NOMO-1 treated with DMSO at 0.1 percent for 48 hours (cell line): Measurements from ENCODE around the gene LOXL1.

ENCODE experiments used
- DNase-seq: peaks from one replicate; lab custom pipeline; 2025; ENCODE audit not compliant: unreplicated experiment; lab: John Stamatoyannopoulos, UW

LOXL1 gene

DNA sequence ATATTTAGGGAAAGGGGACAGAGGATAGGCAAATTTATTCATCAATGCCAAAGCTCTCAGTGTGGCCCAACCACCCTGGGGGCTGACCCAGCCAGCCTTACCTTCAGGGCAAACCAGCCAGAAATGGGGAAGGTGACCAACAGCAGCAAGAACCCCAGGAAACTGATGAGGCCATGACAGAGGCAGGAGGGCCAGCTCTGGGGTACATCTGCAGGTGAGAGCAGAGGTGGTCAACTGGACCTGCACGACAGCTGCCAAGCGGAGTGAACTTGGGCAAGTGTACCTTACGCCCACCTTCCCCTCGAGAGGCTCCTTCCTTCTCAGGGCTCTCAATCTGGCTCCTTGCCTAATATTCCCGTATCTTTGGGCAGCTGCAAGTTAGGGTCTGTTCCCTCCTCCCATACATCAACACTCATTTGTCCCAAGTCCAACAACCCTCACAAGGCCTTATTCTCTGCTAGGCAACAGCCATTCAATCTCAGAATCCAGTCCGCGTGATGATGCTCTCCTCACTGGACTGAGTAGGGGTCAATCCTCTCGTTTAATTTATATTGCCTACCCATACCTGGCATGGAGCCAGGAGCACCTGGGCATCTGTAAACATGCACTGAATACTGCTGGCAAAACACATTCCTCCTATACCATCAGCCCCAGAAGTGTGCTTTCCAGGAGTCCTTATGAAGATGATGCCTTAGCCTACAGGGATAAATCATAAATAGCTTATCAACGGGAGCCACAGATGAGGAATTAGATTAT is 64.2 kb downstream of the LOXL1 start:
- DNase-seq = no peak

DNA sequence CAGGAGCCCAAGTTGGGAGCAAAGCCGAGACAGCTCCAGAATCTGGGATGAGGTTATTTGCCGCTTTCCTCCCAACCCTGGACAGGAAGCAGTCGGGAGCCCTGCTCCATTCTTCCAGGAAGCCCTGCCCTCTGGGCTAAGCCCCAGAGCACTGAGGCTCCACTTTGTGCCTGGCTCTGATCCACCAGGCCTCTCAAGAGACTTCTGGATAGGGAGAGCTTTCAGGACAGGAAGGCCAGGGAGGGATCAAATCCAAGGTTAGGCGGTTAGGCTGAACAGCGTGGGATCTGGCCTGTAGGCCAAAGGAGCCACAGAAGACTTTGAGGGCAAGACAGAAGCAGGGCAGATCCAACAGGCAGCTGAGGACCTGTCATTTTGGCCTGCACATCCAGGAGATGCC is 65.0 kb downstream of the LOXL1 start:
- no peak for DNase-seq

DNA sequence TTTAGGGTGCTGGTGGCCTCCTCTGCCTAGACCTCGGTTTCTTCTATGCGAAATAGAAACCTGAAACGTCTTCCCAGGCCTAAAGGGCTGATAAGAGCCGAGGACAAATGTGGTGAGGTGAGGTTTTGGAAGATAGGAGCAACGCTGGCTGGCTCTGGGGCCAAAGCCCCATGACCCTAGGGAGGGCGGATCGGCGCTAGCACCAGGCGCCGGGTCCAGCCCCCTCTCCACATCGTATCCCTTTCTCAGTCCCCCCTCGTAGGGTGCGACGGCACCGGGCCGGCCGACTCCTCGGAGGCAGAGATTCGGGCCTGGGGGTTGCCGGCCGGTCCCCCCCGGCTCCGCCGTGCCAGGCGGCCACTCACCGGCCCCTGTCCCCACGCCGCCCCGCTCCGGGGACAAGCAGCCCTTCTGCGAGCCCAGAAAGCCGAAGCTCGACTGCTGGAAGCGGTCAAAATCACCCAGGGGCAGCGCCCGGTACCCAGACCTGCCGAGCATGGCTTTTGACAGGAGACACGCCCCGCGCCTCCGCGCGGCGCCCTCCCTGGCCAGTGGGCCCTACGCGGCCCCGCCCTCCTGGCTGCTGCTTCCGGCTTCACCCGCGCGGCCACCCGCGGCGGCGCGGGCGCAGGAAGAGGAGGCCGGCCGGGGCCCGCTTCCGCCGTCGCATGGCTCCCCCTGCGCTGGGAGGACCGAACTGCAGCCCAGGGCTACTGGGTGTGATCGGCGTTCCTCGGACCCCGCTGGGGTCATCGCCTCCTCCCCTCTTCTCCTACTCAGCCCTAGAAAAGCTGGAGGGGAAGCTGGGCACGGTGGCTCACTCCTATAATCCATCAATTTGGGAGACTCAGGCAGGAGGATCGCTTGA is 65.7 kb downstream of the LOXL1 start, which contains the start of gene STOML1:
STOML1 (minus strand) TSS at position 570 of the 868 bp plus-strand sequence; CDS start at position 498, 72 bp downstream.
- DNase-seq = peak; percentile 87

DNA sequence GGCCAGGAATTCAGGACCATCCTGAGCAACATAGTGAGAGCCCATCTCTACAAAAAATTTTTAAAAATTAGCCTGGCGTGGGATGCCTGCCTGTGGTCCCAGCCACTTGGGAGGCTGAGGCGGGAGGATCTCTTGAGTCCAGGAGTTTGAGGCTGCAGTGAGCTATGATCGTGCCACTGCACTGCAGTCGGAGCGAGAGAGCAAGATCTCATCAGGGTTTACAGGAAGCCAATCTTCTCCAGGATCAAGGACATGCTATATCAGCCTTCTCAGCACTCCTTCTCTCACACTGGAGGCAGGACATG is 66.3 kb downstream of the LOXL1 start:
- DNase-seq = no peak

DNA sequence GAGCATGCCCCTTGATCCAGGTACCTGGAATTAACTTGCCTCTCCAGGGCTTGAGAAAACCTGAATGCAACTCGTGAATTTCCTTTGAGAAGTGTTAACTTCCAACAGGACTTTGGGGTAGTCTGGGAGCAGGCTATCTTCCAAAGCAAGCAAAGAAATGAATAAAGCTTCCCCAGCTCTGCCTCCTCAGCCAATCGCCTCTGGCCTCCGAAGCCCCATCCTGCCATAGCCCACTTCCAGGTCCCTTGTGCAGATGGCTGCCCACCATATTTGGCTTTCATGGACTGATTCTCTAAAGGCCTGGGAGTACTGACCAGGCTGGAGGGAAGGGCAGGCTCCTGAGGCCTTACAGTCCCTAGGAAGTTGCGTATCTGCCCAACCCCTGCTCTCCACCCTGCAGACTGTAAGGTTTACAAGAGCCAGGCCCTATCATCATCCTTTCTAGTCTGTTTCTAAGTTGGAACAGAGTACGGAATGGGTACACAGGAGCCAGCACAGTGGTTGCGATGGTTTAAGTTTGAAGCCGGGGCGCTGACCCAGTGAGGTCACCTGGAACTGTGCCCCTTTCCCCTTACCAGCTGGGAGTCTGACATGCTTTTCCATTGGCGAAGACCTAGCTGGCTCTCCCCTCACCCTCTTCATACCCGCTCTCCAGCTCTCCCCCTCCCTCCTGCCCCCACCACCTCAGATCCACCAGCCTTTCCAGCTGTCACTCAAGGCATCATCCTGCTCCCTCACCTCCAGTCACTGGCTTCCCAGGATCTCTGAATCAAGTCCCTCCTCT is 67.1 kb downstream of the LOXL1 start:
- no peak for DNase-seq

DNA sequence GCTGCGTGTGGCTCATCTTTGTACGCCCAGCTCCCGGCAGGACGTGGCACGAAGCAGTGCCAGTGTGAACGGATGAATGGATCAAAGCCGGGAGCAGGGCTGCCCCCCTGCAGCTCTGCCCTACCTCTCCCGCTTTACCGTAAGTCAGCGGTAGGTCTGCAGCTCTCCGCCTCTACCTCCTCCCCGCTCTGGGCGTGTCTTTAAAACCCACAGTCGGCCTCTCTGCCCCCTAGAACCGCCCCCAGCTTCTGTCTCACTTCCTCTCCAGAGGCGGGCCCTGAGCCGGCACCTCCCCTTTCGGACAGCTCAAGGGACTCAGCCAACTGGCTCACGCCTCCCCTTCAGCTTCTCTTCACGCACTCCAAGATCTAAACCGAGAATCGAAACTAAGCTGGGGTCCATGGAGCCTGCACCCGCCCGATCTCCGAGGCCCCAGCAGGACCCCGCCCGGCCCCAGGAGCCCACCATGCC is 68.2 kb downstream of the LOXL1 start, which contains the start of gene PML:
PML (plus strand) TSS at position 304 of the 471 bp plus-strand sequence; CDS start at position 401, 97 bp downstream.
- DNase-seq = peak; percentile 99

DNA sequence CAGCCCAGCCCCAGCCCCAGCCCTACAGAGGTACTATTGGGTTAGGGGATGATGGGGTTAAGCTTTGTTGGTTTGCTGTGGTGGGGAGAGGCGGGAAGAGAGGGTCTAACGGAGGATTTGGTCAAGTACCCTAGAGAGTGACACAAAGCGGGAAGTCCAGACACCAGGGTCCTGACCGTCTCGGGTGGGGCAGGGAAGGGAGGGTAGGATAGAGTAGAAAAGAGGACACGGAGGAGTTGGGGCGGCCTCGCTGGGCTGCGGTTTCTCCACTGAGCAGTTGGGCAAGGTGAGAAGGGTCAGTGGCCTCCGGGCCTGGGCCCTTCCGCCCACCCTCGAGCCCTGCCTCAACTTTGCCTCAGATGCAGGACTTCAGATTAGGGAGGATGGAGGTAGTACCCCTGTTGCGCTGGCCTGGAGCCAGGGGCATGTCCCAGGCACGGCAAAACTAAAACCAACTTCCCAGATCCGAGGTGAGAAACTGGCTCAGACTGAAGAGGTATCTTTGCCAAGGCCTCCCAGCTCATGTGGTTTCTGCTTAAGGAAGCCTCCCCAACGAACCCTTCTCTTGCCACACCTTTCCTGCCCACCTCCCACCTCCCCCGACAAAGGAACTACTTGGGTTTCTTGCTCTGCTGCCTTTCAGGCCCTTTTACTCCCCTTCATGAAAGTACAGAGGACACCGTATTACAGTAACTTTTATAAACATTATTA is 68.8 kb downstream of the LOXL1 start:
- peak; percentile 10 for DNase-seq

DNA sequence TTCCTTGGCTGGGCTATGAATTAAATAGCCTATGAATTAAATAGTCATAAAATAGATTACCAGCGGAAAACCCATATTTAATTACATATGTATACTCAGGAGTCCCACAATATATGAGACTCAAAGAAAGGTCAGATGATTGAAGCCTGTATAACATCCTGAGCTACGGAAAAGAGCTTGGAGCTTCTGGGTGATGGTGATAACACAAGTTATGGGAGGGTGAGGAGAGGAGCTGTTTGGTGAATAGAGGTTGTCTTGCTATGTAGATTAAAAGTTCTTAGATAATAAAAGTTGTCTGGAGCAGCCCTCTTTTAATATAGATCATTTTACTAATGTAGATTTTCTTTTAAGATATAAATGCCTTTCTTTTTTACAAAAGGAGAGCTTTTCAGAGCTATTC is 70.0 kb downstream of the LOXL1 start:
- no peak for DNase-seq

DNA sequence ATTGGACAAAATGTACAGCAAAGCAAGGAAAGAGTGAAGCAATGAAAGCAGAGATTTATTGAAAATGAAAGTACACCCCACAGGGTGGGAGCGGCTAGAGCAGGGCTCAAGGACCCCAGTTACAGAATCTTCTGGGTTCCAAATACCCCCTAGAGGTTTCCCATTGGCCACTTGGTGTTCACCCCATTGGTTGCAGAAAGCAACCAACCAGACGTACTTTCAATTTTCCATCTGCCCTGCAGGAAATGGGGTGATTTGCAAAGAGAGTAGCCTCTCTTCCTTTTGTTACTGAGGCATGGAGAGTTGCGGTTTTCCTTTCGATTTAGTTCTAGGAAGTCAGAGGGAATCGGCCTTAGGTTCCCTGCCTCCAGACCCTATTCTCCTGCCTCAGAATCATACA is 70.7 kb downstream of the LOXL1 start:
- peak; percentile 56 for DNase-seq

DNA sequence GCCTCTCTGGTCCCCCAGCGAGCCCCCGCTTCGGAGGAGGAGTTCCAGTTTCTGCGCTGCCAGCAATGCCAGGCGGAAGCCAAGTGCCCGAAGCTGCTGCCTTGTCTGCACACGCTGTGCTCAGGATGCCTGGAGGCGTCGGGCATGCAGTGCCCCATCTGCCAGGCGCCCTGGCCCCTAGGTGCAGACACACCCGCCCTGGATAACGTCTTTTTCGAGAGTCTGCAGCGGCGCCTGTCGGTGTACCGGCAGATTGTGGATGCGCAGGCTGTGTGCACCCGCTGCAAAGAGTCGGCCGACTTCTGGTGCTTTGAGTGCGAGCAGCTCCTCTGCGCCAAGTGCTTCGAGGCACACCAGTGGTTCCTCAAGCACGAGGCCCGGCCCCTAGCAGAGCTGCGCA is 71.7 kb downstream of the LOXL1 start:
- no peak for DNase-seq
